Dendritic cell treated with granulocyte-macrophage colony-stimulating factor and Interleukin-4, amounts not matched to agents 40 ng/mL and 50 ng/mL, for 4 days (primary cell): ENCODE measurements around the gene OR1K1.

Experiments
- H3K27ac Mint-ChIP-seq: one replicate; pipeline ENCODE4 v1.8.0; 2022; ENCODE audit warnings: mild to moderate bottlenecking, mixed read lengths
- H3K27me3 Mint-ChIP-seq: one replicate; pipeline ENCODE4 v1.8.0; 2022; ENCODE audit warnings: mild to moderate bottlenecking, mixed read lengths
- H3K36me3 Mint-ChIP-seq: one replicate; pipeline ENCODE4 v1.8.0; 2022; ENCODE audit warnings: low read depth, mixed read lengths
- H3K4me1 Mint-ChIP-seq: one replicate; pipeline ENCODE4 v1.8.0; 2022; ENCODE audit warnings: low read depth, mixed read lengths
- H3K4me3 Mint-ChIP-seq: one replicate; pipeline ENCODE4 v1.8.0; 2022; ENCODE audit warnings: mild to moderate bottlenecking, moderate library complexity, mixed read lengths
- H3K9me3 Mint-ChIP-seq: one replicate; pipeline ENCODE4 v1.8.0; 2022; ENCODE audit warnings: mixed read lengths
- intact Hi-C: fragments of 100-400 bp; cut with micrococcal nuclease; formaldehyde crosslinking; loops from one replicate; pipeline ENCODE4 v1.15.0; 2022

Gene OR1K1

GRCh38 chr9:122800066-122801060, at the start of gene OR1K1:
TSS of gene OR1K1 (plus strand) at chr9:122800123. CDS start at chr9:122800123, 0 bp downstream.
- Mint-ChIP-seq H3K4me1 (no peaks in the 10 kb centered on the region), H3K27ac (no peak within 1 kb of the TSS), H3K9me3 (no peaks in the 10 kb centered on the region)

GRCh38 chr9:122754825-122755224, 45.1 kb upstream of the OR1K1 start:
- Mint-ChIP-seq H3K27ac (no peak overlapping the region), H3K36me3 (no peaks in the 10 kb centered on the region), H3K4me1 (no peaks in the 10 kb centered on the region), H3K27me3 (no peaks in the 10 kb centered on the region), H3K9me3 (peaks cover 52% of the 10 kb centered on the region), H3K4me3 (no peak overlapping the region)
- intact Hi-C loops: no loop called here

More at GRCh38 chr9:122800066-122801060, at the start of gene OR1K1:
- no peaks in the 10 kb centered on the region for H3K36me3 Mint-ChIP-seq
- intact Hi-C loops: no loop called here
- no peaks in the 10 kb centered on the region for H3K27me3 Mint-ChIP-seq
- H3K4me3 Mint-ChIP-seq: no peak within 1 kb of the TSS

GRCh38 chr9:122767817-122768216, 32.1 kb upstream of the OR1K1 start:
- no peak overlapping the region for H3K4me3 Mint-ChIP-seq
- no peaks in the 10 kb centered on the region for H3K4me1 Mint-ChIP-seq
- H3K27me3 Mint-ChIP-seq: peaks cover 4% of the 10 kb centered on the region
- intact Hi-C loops: no loop called here
- peaks cover 41% of the 10 kb centered on the region for H3K9me3 Mint-ChIP-seq
- no peaks in the 10 kb centered on the region for H3K36me3 Mint-ChIP-seq
- no peak overlapping the region for H3K27ac Mint-ChIP-seq

GRCh38 chr9:122777052-122777451, 22.9 kb upstream of the OR1K1 start:
- peaks cover 15% of the 10 kb centered on the region for H3K9me3 Mint-ChIP-seq
- intact Hi-C loops: no loop called here
- no peaks in the 10 kb centered on the region for H3K36me3 Mint-ChIP-seq
- no peak overlapping the region for H3K27ac Mint-ChIP-seq
- no peaks in the 10 kb centered on the region for H3K27me3 Mint-ChIP-seq
- H3K4me3 Mint-ChIP-seq: no peak overlapping the region
- H3K4me1 Mint-ChIP-seq: no peaks in the 10 kb centered on the region

- no peaks in the 10 kb centered on the region for H3K36me3 Mint-ChIP-seq
- H3K9me3 Mint-ChIP-seq: peaks cover 9% of the 10 kb centered on the region
- no peaks in the 10 kb centered on the region for H3K27me3 Mint-ChIP-seq
- H3K27ac Mint-ChIP-seq: no peak overlapping the region
- no peaks in the 10 kb centered on the region for H3K4me1 Mint-ChIP-seq
- no peak overlapping the region for H3K4me3 Mint-ChIP-seq
- intact Hi-C loops: no loop called here
Observed at GRCh38 chr9:122777935-122778627, 21.8 kb upstream of the OR1K1 start.

- no peaks in the 10 kb centered on the region for H3K27me3 Mint-ChIP-seq
- no peak overlapping the region for H3K27ac Mint-ChIP-seq
- no peak overlapping the region for H3K4me3 Mint-ChIP-seq
- H3K9me3 Mint-ChIP-seq: no peaks in the 10 kb centered on the region
- H3K36me3 Mint-ChIP-seq: no peaks in the 10 kb centered on the region
- no peaks in the 10 kb centered on the region for H3K4me1 Mint-ChIP-seq
- intact Hi-C loops: no loop called here
Observed at GRCh38 chr9:122779181-122779580, 20.7 kb upstream of the OR1K1 start.

- no peak overlapping the region for H3K27ac Mint-ChIP-seq
- no peaks in the 10 kb centered on the region for H3K9me3 Mint-ChIP-seq
- H3K27me3 Mint-ChIP-seq: no peaks in the 10 kb centered on the region
Observed at GRCh38 chr9:122780026-122780425, 19.9 kb upstream of the OR1K1 start.

GRCh38 chr9:122781671-122782070, 18.3 kb upstream of the OR1K1 start:
- no peaks in the 10 kb centered on the region for H3K27me3 Mint-ChIP-seq
- intact Hi-C loops: no loop called here
- H3K9me3 Mint-ChIP-seq: no peaks in the 10 kb centered on the region
- H3K36me3 Mint-ChIP-seq: no peaks in the 10 kb centered on the region
- H3K27ac Mint-ChIP-seq: no peak overlapping the region
- no peaks in the 10 kb centered on the region for H3K4me1 Mint-ChIP-seq
- H3K4me3 Mint-ChIP-seq: no peak overlapping the region

More at GRCh38 chr9:122780026-122780425, 19.9 kb upstream of the OR1K1 start:
- intact Hi-C loops: no loop called here
- Mint-ChIP-seq H3K4me3 (no peak overlapping the region), H3K36me3 (no peaks in the 10 kb centered on the region), H3K4me1 (no peaks in the 10 kb centered on the region)

GRCh38 chr9:122785269-122785668, 14.7 kb upstream of the OR1K1 start:
- intact Hi-C loops: no loop called here
- Mint-ChIP-seq H3K36me3 (no peaks in the 10 kb centered on the region), H3K27me3 (no peaks in the 10 kb centered on the region), H3K9me3 (no peaks in the 10 kb centered on the region), H3K27ac (no peak overlapping the region), H3K4me1 (no peaks in the 10 kb centered on the region), H3K4me3 (no peak overlapping the region)

- Mint-ChIP-seq H3K4me1 (no peaks in the 10 kb centered on the region), H3K27me3 (peaks cover 1% of the 10 kb centered on the region), H3K4me3 (no peak overlapping the region), H3K9me3 (no peaks in the 10 kb centered on the region), H3K27ac (no peak overlapping the region), H3K36me3 (no peaks in the 10 kb centered on the region)
- intact Hi-C loops: no loop called here
Observed at GRCh38 chr9:122786338-122786737, 13.6 kb upstream of the OR1K1 start.

- peaks cover 2% of the 10 kb centered on the region for H3K27me3 Mint-ChIP-seq
- intact Hi-C loops: no loop called here
- H3K9me3 Mint-ChIP-seq: no peaks in the 10 kb centered on the region
- H3K36me3 Mint-ChIP-seq: no peaks in the 10 kb centered on the region
- no peaks in the 10 kb centered on the region for H3K4me1 Mint-ChIP-seq
- H3K4me3 Mint-ChIP-seq: no peak within 1 kb of the TSS
- H3K27ac Mint-ChIP-seq: no peak within 1 kb of the TSS
Observed at GRCh38 chr9:122788831-122789230, 11.1 kb upstream of the OR1K1 start, which contains the start of gene OR5C1. TSS of gene OR5C1 (plus strand) at chr9:122788933. CDS start at chr9:122788933, 0 bp downstream.

- Mint-ChIP-seq H3K9me3 (no peaks in the 10 kb centered on the region), H3K36me3 (no peaks in the 10 kb centered on the region), H3K27me3 (peaks cover 2% of the 10 kb centered on the region), H3K27ac (no peak overlapping the region), H3K4me1 (no peaks in the 10 kb centered on the region), H3K4me3 (no peak overlapping the region)
- intact Hi-C loops: no loop called here
Observed at GRCh38 chr9:122789256-122790046, 10.5 kb upstream of the OR1K1 start.

GRCh38 chr9:122791872-122792669, 7.9 kb upstream of the OR1K1 start:
- H3K4me3 Mint-ChIP-seq: no peak overlapping the region
- no peaks in the 10 kb centered on the region for H3K9me3 Mint-ChIP-seq
- H3K27ac Mint-ChIP-seq: no peak overlapping the region
- H3K4me1 Mint-ChIP-seq: no peaks in the 10 kb centered on the region
- H3K36me3 Mint-ChIP-seq: no peaks in the 10 kb centered on the region
- H3K27me3 Mint-ChIP-seq: peaks cover 2% of the 10 kb centered on the region
- intact Hi-C loops: no loop called here
